ENCODE results near the gene LKAAEAR1.

GRCh38 chr20:64033981-64034493, 50.2 kb downstream of the LKAAEAR1 start:
- TF ChIP-seq POLR2A (IDR thresholded peaks at IDR 0.05): no peak
- no peak for TF ChIP-seq CTCF (IDR thresholded peaks at IDR 0.05)
